Bronchial epithelial cell (primary cell): ENCODE measurements around the gene RFX4. TPM values are rescaled to one million over a fixed set of nuclear protein-coding genes. Genes with fewer than 3 reads are reported as not detected.

Source experiments
- DNase-seq: peaks from one replicate; pipeline ENCODE4 v3.0.0-alpha.2; 2010; ENCODE audit warnings: low read depth
- FAIRE-seq: peaks from 2 replicates; lab custom pipeline; 2011; peaks lifted over from hg19 to GRCh38; lab: Jason Lieb, UNC
- H3K27me3 ChIP-seq: 2 replicates; pipeline ENCODE4 v1.5.1; 2011; ENCODE audit warnings: low read length; ENCODE audit not compliant: control insufficient read depth, insufficient read depth
- H3K36me3 ChIP-seq: 2 replicates; pipeline ENCODE4 v1.5.1; 2011; ENCODE audit warnings: low read length; ENCODE audit not compliant: control insufficient read depth, insufficient read depth
- H3K4me3 ChIP-seq: 2 replicates; pipeline ENCODE4 v1.5.1; 2011; ENCODE audit warnings: mild to moderate bottlenecking, low read depth, low read length, control low read depth
- CTCF ChIP-seq: IDR thresholded peaks from 2 replicates; pipeline ENCODE4 v1.5.1; 2011; ENCODE audit warnings: mild to moderate bottlenecking, moderate library complexity, low read length, control low read depth, inconsistent platforms; ENCODE audit not compliant: insufficient read depth, severe bottlenecking
- total RNA-seq: library from RNA; depleted of rRNA; stranded (reverse); fragments of >200 nt; gene quantifications from 2 replicates; pipeline ENCODE4 v1.2.1, GENCODE V29; 2014

The RFX4 gene
- total RNA-seq, result not detected in 2 replicates

GRCh38 chr12:106582641-106583230, at the start of gene RFX4:
Gene RFX4 (plus strand): TSS chr12:106583004. CDS start chr12:106583321, 317 bp downstream.
- Histone ChIP-seq H3K36me3 (no peaks in the 10 kb centered on the region), H3K27me3 (peaks cover 65% of the 10 kb centered on the region), H3K4me3 (no peak within 1 kb of the TSS)
- no peak for FAIRE-seq
- DNase-seq, result no peak
- no peak for TF ChIP-seq CTCF

- TF ChIP-seq CTCF, result no peak
- Histone ChIP-seq H3K4me3 (no peak overlapping the region), H3K36me3 (no peaks in the 10 kb centered on the region), H3K27me3 (no peaks in the 10 kb centered on the region)
- DNase-seq (no peak), FAIRE-seq (no peak)
Observed at GRCh38 chr12:106541201-106541600, 41.6 kb upstream of the RFX4 start.

GRCh38 chr12:106551410-106551809, 31.4 kb upstream of the RFX4 start:
- no peak overlapping the region for H3K4me3 ChIP-seq
- DNase-seq (no peak), FAIRE-seq (no peak)
- TF ChIP-seq CTCF, result no peak
- no peaks in the 10 kb centered on the region for H3K27me3 ChIP-seq
- no peaks in the 10 kb centered on the region for H3K36me3 ChIP-seq

GRCh38 chr12:106552228-106552627, 30.6 kb upstream of the RFX4 start:
- no peak for FAIRE-seq
- H3K4me3 ChIP-seq, result no peak overlapping the region
- no peak for TF ChIP-seq CTCF

GRCh38 chr12:106564678-106565329, 18.0 kb upstream of the RFX4 start:
- Histone ChIP-seq H3K36me3 (no peaks in the 10 kb centered on the region), H3K4me3 (no peak overlapping the region), H3K27me3 (no peaks in the 10 kb centered on the region)
- no peak for TF ChIP-seq CTCF
- FAIRE-seq (no peak), DNase-seq (peak; percentile 61)

More at GRCh38 chr12:106552228-106552627, 30.6 kb upstream of the RFX4 start:
- Histone ChIP-seq H3K27me3 (no peaks in the 10 kb centered on the region), H3K36me3 (no peaks in the 10 kb centered on the region)
- no peak for DNase-seq
